GM21526 (cell line): Measurements from ENCODE around the gene PTPRN.

Experiments
- ATAC-seq: cut with Tn5 transposase; IDR thresholded peaks from one replicate; pipeline ENCODE4 v1.9.1; 2021; ENCODE audit warnings: moderate library complexity; ENCODE audit not compliant: unreplicated experiment, low FRiP score

Gene PTPRN

DNA sequence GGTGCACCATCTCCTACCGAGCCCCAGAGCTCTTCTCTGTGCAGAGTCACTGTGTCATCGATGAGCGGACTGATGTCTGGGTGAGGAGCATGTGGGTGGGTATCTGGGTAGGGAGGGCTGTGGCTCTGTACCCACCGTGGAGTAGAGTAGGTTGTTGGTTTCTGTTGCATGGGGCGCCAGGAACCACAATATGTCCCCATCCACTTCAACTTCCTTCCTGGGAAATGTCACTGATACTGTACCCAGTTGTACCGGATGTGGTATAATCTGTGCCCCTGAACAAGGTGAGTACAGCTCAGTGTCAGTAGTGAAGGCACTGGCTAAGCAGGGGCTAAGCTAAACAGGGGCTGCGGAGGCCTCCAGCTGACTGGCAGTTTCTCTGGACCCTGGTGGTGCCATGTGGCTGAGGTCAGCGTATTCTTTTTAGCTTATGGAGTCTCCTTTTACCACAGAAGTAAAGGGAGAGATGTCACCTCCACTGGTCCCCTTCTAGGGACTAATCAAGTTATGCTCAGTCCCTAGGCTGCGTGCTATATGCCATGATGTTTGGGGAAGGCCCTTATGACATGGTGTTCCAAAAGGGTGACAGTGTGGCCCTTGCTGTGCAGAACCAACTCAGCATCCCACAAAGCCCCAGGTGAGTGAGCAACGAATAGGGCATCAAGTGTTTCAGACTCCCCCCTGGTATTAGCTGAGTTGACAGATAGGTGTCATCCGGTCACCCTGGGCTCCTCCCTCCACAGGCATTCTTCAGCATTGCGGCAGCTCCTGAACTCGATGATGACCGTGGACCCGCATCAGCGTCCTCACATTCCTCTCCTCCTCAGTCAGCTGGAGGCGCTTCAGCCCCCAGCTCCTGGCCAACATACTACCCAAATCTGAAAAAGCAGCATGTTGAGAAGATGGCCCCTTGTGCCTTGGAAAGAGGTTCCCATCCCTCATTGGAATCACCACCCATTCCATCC is 61.2 kb downstream of the PTPRN start:
- ATAC-seq = no peak

GRCh38 chr2:219246559-219246958 is 62.6 kb downstream of the PTPRN start:
- no peak for ATAC-seq

- no peak for ATAC-seq
Measured at GRCh38 chr2:219245899-219246230, 63.3 kb downstream of the PTPRN start.

GRCh38 chr2:219245148-219245898 is 63.9 kb downstream of the PTPRN start, which contains the start of the genes GLB1L and STK16:
Gene GLB1L (minus strand): TSS chr2:219245444. CDS start chr2:219243573, 1,871 bp downstream.
Gene STK16 (plus strand): TSS chr2:219245479. CDS start chr2:219246000, 521 bp downstream.
- ATAC-seq = peak; percentile 76

- no peak for ATAC-seq
Measured at GRCh38 chr2:219244789-219245147, 64.4 kb downstream of the PTPRN start.

DNA sequence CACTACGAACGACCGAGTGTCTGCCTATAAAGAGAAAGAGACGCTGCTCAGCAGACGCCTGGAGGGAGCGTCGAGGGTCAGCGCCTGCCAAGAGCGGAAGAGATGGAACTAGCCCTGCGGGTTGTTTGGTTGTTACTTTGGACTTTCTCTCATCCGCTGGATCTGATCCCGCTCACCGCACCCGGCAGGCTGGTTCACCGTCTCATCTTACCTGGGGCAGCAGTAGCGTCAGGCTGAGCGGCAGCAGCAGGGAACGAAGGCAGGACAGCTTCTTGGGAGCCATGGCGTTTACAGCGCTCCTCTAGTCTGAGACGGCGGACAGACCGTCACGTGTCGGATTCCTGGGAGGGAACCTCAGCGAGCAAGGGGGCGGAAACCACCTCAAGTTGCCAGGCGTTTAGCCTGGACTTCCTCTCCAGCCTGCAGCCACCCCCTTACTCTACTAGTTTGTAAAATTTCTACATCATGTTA is 65.9 kb downstream of the PTPRN start:
- no peak for ATAC-seq
